ENCODE results near the gene CLSTN2. TPM values are rescaled to one million over a fixed set of nuclear protein-coding genes. Genes with fewer than 3 reads are reported as not detected.

Gene CLSTN2
- total and polyA plus RNA-seq, 2 of the 13 experiments (the other 11 are each of a cell fraction or from before 2014, with no cell fraction given): not detected

DNA sequence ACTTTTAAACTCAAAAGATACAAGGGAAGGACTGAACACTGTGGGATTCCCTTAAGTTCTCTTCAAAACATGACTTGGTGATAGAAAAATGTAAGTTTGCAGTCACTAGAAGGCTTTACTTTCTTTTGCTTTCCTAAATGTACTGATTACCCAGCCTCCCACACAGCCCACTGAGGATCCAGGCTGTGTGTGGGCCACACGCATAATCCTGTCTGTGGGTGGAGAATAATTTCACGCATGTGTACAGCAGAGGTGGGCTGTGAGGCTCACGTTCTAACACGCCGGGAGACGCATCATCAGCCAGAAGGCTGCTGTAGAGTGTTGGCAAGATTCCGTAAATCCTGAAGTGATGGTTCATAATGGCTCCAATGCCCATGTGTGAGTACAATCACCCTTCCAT lies 165.5 kb downstream of the CLSTN2 start (continued):
- TF ChIP-seq, protein P1, sequence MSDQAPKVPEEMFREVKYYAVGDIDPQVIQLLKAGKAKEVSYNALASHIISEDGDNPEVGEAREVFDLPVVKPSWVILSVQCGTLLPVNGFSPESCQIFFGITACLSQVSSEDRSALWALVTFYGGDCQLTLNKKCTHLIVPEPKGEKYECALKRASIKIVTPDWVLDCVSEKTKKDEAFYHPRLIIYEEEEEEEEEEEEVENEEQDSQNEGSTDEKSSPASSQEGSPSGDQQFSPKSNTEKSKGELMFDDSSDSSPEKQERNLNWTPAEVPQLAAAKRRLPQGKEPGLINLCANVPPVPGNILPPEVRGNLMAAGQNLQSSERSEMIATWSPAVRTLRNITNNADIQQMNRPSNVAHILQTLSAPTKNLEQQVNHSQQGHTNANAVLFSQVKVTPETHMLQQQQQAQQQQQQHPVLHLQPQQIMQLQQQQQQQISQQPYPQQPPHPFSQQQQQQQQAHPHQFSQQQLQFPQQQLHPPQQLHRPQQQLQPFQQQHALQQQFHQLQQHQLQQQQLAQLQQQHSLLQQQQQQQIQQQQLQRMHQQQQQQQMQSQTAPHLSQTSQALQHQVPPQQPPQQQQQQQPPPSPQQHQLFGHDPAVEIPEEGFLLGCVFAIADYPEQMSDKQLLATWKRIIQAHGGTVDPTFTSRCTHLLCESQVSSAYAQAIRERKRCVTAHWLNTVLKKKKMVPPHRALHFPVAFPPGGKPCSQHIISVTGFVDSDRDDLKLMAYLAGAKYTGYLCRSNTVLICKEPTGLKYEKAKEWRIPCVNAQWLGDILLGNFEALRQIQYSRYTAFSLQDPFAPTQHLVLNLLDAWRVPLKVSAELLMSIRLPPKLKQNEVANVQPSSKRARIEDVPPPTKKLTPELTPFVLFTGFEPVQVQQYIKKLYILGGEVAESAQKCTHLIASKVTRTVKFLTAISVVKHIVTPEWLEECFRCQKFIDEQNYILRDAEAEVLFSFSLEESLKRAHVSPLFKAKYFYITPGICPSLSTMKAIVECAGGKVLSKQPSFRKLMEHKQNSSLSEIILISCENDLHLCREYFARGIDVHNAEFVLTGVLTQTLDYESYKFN (CRISPR knock-in tag; conservative IDR thresholded peaks at IDR 0.05): no peak
- TF ChIP-seq, protein P2, sequence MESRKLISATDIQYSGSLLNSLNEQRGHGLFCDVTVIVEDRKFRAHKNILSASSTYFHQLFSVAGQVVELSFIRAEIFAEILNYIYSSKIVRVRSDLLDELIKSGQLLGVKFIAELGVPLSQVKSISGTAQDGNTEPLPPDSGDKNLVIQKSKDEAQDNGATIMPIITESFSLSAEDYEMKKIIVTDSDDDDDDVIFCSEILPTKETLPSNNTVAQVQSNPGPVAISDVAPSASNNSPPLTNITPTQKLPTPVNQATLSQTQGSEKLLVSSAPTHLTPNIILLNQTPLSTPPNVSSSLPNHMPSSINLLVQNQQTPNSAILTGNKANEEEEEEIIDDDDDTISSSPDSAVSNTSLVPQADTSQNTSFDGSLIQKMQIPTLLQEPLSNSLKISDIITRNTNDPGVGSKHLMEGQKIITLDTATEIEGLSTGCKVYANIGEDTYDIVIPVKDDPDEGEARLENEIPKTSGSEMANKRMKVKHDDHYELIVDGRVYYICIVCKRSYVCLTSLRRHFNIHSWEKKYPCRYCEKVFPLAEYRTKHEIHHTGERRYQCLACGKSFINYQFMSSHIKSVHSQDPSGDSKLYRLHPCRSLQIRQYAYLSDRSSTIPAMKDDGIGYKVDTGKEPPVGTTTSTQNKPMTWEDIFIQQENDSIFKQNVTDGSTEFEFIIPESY (CRISPR knock-in tag; IDR thresholded peaks at IDR 0.05): no peak
- TF ChIP-seq NR2C2 (CRISPR knock-in tag; IDR thresholded peaks at IDR 0.05; ENCODE audit: borderline replicate concordance): no peak
- TF ChIP-seq, protein P3, sequence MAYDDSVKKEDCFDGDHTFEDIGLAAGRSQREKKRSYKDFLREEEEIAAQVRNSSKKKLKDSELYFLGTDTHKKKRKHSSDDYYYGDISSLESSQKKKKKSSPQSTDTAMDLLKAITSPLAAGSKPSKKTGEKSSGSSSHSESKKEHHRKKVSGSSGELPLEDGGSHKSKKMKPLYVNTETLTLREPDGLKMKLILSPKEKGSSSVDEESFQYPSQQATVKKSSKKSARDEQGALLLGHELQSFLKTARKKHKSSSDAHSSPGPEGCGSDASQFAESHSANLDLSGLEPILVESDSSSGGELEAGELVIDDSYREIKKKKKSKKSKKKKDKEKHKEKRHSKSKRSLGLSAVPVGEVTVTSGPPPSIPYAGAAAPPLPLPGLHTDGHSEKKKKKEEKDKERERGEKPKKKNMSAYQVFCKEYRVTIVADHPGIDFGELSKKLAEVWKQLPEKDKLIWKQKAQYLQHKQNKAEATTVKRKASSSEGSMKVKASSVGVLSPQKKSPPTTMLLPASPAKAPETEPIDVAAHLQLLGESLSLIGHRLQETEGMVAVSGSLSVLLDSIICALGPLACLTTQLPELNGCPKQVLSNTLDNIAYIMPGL (CRISPR knock-in tag; IDR thresholded peaks at IDR 0.05; ENCODE audit: borderline replicate concordance in 1 of 2, low read depth in 1 of 2): no peak
- no peak for TF ChIP-seq AHR (CRISPR knock-in tag; IDR thresholded peaks at IDR 0.05)
- TF ChIP-seq, protein P4, sequence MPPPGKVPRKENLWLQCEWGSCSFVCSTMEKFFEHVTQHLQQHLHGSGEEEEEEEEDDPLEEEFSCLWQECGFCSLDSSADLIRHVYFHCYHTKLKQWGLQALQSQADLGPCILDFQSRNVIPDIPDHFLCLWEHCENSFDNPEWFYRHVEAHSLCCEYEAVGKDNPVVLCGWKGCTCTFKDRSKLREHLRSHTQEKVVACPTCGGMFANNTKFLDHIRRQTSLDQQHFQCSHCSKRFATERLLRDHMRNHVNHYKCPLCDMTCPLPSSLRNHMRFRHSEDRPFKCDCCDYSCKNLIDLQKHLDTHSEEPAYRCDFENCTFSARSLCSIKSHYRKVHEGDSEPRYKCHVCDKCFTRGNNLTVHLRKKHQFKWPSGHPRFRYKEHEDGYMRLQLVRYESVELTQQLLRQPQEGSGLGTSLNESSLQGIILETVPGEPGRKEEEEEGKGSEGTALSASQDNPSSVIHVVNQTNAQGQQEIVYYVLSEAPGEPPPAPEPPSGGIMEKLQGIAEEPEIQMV (CRISPR knock-in tag; IDR thresholded peaks at IDR 0.05; ENCODE audit: low read depth): no peak
- no peak for TF ChIP-seq ZNF333 (CRISPR knock-in tag; IDR thresholded peaks at IDR 0.05; ENCODE audit: borderline replicate concordance)
- no peak for TF ChIP-seq SMARCC2 (IDR thresholded peaks at IDR 0.05)
- no peak for TF ChIP-seq ZNF329 (CRISPR knock-in tag; IDR thresholded peaks at IDR 0.05; ENCODE audit: low read depth)
- TF ChIP-seq, protein P5, sequence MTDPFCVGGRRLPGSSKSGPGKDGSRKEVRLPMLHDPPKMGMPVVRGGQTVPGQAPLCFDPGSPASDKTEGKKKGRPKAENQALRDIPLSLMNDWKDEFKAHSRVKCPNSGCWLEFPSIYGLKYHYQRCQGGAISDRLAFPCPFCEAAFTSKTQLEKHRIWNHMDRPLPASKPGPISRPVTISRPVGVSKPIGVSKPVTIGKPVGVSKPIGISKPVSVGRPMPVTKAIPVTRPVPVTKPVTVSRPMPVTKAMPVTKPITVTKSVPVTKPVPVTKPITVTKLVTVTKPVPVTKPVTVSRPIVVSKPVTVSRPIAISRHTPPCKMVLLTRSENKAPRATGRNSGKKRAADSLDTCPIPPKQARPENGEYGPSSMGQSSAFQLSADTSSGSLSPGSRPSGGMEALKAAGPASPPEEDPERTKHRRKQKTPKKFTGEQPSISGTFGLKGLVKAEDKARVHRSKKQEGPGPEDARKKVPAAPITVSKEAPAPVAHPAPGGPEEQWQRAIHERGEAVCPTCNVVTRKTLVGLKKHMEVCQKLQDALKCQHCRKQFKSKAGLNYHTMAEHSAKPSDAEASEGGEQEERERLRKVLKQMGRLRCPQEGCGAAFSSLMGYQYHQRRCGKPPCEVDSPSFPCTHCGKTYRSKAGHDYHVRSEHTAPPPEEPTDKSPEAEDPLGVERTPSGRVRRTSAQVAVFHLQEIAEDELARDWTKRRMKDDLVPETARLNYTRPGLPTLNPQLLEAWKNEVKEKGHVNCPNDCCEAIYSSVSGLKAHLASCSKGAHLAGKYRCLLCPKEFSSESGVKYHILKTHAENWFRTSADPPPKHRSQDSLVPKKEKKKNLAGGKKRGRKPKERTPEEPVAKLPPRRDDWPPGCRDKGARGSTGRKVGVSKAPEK (CRISPR knock-in tag; IDR thresholded peaks at IDR 0.05; ENCODE audit: borderline replicate concordance): no peak
